A673 (cell line): ENCODE data around the gene RECQL5. TPM values are rescaled to one million over a fixed set of nuclear protein-coding genes. Genes with fewer than 3 reads are reported as not detected.
"Not testable (repeated sequence)": the region's sequence is repeated elsewhere in the genome, so short reads cannot be mapped to it uniquely, and the experiment has no call there.

ENCODE experiments used
- BruUV-seq: library from RNA; stranded (reverse); fragments of 400-500 nt; replicated peaks from 2 replicates; lab custom pipeline; 2021; lab: Mats Ljungman, UMichigan
- CTCF ChIA-PET: fragments of 300-600 bp; sonication (Branson Sonifier 250); formaldehyde crosslinking; loops from one replicate; lab custom pipeline; 2022; ENCODE audit warnings: antibody characterized with exemption; lab: Charles Lee
- POLR2A ChIA-PET: fragments of 300-600 bp; sonication (Branson Sonifier 250); formaldehyde crosslinking; loops from one replicate; lab custom pipeline; 2022; ENCODE audit warnings: antibody characterized with exemption; ENCODE audit not compliant: low non-redundant PET; lab: Charles Lee
- DNase-seq: peaks from one replicate; pipeline ENCODE4 v3.0.0-alpha.2; 2015; ENCODE audit warnings: low spot score
- H3K27ac ChIP-seq: fragments of 200-600 bp; sonication (generic); 2 replicates; pipeline ENCODE4 v1.5.1; 2016; ENCODE audit warnings: mixed run types, low read depth, mild to moderate bottlenecking, mixed read lengths, antibody characterized with exemption, low read length; ENCODE audit not compliant: poor library complexity, severe bottlenecking
- H3K27me3 ChIP-seq: fragments of 200-600 bp; sonication (generic); replicated peaks from 2 replicates; pipeline ENCODE4 v1.6.1; 2017; ENCODE audit warnings: mixed run types, low read depth, mild to moderate bottlenecking, mixed read lengths, antibody characterized with exemption, low read length; ENCODE audit not compliant: insufficient read depth, poor library complexity
- H3K36me3 ChIP-seq: fragments of 200-600 bp; sonication (generic); 2 replicates; pipeline ENCODE4 v1.6.1; 2016; ENCODE audit warnings: mixed run types, mild to moderate bottlenecking, mixed read lengths, antibody characterized with exemption, low read length; ENCODE audit not compliant: insufficient read depth, poor library complexity, severe bottlenecking
- H3K4me1 ChIP-seq: fragments of 200-600 bp; sonication (generic); 2 replicates; pipeline ENCODE4 v1.6.1; 2017; ENCODE audit warnings: mixed run types, mild to moderate bottlenecking, mixed read lengths, antibody characterized with exemption, low read length; ENCODE audit not compliant: insufficient read depth, poor library complexity, severe bottlenecking
- H3K4me3 ChIP-seq: fragments of 200-600 bp; sonication (generic); 2 replicates; pipeline ENCODE4 v1.5.1; 2016; ENCODE audit warnings: low read depth, mixed run types, mild to moderate bottlenecking, mixed read lengths, low read length; ENCODE audit not compliant: poor library complexity, severe bottlenecking
- H3K9me3 ChIP-seq: fragments of 200-600 bp; sonication (generic); 2 replicates; pipeline ENCODE4 v1.6.1; 2016; ENCODE audit warnings: mixed run types, low read depth, mild to moderate bottlenecking, mixed read lengths, antibody characterized with exemption, low read length; ENCODE audit not compliant: poor library complexity, severe bottlenecking
- EZH2 ChIP-seq: fragments of 200-600 bp; sonication (generic); IDR thresholded peaks from 2 replicates; pipeline ENCODE4 v1.6.1; 2017; ENCODE audit warnings: borderline replicate concordance, low read depth, mild to moderate bottlenecking, mixed read lengths, antibody characterized with exemption, low read length; ENCODE audit not compliant: poor library complexity, severe bottlenecking
- intact Hi-C: fragments of 100-400 bp; cut with micrococcal nuclease; formaldehyde crosslinking; loops from one replicate; pipeline ENCODE4 v1.10.0; 2022; ENCODE audit not compliant: unreplicated experiment
- total RNA-seq: library from RNA; stranded (reverse); gene quantifications from 2 replicates; pipeline ENCODE4 v1.2.3, GENCODE V29; 2021
- TF ChIP-seq, protein P1 (sequence below): fragments of 300-800, 200-600 bp; sonication (generic); conservative IDR thresholded peaks from 2 replicates; pipeline ENCODE4 v1.5.1; 2017; ENCODE audit warnings: low read depth, mild to moderate bottlenecking, antibody characterized with exemption, low read length, moderate library complexity, mixed read lengths

The RECQL5 gene
- total RNA-seq, 1 experiment from 2014 or later: 30.6 TPM

DNA sequence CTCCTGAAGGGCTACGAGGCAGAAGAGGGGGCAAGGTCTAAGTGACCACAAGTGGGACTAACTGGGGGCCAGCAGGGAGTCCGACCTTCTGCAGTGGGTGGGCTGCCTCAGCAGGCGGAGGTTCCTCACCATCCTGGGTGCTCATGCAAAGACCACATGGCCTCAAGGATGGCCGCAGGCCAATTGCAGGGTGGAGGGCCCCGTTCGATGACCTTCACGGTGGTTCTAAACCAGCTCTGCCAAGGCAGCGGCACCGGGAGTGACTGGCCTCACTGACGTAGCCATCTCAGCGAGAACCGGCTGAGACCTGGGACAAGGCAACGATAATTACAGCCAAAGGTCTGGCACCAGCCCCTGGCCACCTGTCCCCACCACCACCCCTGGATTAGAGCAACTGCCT, 28.1 kb downstream of the RECQL5 start:
- Histone ChIP-seq H3K4me3 (no peak overlapping the region), H3K27ac (no peak overlapping the region), H3K27me3 (no peaks in the 10 kb centered on the region), H3K9me3 (no peaks in the 10 kb centered on the region), H3K4me1 (peaks cover 4% of the 10 kb centered on the region), H3K36me3 (no peaks in the 10 kb centered on the region)
- POLR2A ChIA-PET: no interaction called here
- CTCF ChIA-PET: no interaction called here
- intact Hi-C loops: no loop called here
- TF ChIP-seq EZH2: no peak
- TF ChIP-seq, protein P1, sequence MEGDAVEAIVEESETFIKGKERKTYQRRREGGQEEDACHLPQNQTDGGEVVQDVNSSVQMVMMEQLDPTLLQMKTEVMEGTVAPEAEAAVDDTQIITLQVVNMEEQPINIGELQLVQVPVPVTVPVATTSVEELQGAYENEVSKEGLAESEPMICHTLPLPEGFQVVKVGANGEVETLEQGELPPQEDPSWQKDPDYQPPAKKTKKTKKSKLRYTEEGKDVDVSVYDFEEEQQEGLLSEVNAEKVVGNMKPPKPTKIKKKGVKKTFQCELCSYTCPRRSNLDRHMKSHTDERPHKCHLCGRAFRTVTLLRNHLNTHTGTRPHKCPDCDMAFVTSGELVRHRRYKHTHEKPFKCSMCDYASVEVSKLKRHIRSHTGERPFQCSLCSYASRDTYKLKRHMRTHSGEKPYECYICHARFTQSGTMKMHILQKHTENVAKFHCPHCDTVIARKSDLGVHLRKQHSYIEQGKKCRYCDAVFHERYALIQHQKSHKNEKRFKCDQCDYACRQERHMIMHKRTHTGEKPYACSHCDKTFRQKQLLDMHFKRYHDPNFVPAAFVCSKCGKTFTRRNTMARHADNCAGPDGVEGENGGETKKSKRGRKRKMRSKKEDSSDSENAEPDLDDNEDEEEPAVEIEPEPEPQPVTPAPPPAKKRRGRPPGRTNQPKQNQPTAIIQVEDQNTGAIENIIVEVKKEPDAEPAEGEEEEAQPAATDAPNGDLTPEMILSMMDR: no peak
- no peak for DNase-seq
- BruUV-seq: no TSS peak

GRCh38 chr17:75638039-75638438, 28.9 kb downstream of the RECQL5 start:
- H3K27me3 ChIP-seq, H3K36me3 ChIP-seq, DNase-seq, H3K4me3 ChIP-seq, H3K9me3 ChIP-seq, H3K27ac ChIP-seq, BruUV-seq, CTCF ChIA-PET, intact Hi-C loops, POLR2A ChIA-PET: not testable (repeated sequence)
- H3K4me1 ChIP-seq: peaks cover 12% of the 10 kb centered on the region

DNA sequence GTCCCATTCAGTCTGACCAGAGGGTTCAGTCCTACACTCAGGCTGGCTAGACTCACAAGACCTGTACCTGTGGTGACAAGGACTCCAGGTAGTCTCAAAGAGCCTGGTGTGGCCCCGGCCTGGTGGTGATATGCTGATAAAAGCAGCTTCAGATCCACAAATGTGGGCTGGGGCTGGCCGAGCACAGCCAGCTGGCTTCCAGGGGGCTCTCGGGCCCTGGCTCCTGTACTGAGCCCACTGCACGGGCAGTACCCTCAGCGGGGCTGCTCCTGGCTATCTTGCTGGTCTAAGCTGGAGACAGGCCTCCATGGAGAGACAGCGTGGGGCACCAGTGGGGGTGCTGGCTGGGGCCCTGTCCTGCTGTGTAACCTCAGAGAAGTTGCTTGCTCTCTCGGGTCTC, 29.4 kb downstream of the RECQL5 start:
- intact Hi-C loops: no loop called here
- no peak overlapping the region for H3K27ac ChIP-seq
- POLR2A ChIA-PET: no interaction called here
- no peaks in the 10 kb centered on the region for H3K36me3 ChIP-seq
- H3K27me3 ChIP-seq: no peaks in the 10 kb centered on the region
- H3K9me3 ChIP-seq: no peaks in the 10 kb centered on the region
- CTCF ChIA-PET: no interaction called here
- H3K4me1 ChIP-seq: peaks cover 14% of the 10 kb centered on the region
- no TSS peak for BruUV-seq
- H3K4me3 ChIP-seq: no peak overlapping the region
- DNase-seq: no peak
- no peak for TF ChIP-seq EZH2
- TF ChIP-seq, protein P1: no peak

DNA sequence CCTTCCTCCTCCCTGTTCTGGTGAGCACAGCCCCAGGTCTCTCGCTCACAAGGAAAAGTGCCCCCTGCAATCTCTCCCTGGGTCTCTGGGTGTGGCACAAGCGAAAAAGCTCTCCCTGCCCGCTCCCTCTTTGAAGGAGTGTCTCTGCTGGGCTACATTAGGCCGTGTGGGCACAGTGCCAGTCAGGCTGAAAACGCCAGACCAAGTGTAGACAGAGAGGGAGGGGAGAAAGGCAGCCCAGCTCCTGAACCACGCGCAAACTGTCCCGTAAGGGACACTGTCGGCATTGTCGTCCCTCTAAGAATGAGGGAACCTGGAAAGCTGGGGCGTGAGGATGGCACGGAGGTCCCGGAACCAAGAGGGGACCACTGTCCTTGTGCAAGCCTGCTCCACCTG, 29.8 kb downstream of the RECQL5 start:
- no peak overlapping the region for H3K4me3 ChIP-seq
- no peak overlapping the region for H3K27ac ChIP-seq
- TF ChIP-seq, protein P1: no peak
- no peak for TF ChIP-seq EZH2
- intact Hi-C loops: no loop called here
- ChIA-PET POLR2A (no interaction called here), CTCF (no interaction called here)
- H3K36me3 ChIP-seq: no peaks in the 10 kb centered on the region
- BruUV-seq: no TSS peak
- no peak for DNase-seq
- no peaks in the 10 kb centered on the region for H3K9me3 ChIP-seq
- peaks cover 14% of the 10 kb centered on the region for H3K4me1 ChIP-seq
- H3K27me3 ChIP-seq: no peaks in the 10 kb centered on the region
